HS-27A (cell line): ENCODE data around the gene PRG3.
"Not testable (repeated sequence)": the region's sequence is repeated elsewhere in the genome, so short reads cannot be mapped to it uniquely, and the experiment has no call there.

ENCODE experiments used
- DNase-seq: peaks from one replicate; pipeline ENCODE4 v3.0.0-alpha.2; 2012; ENCODE audit warnings: low read depth, missing footprints

PRG3 gene

DNA sequence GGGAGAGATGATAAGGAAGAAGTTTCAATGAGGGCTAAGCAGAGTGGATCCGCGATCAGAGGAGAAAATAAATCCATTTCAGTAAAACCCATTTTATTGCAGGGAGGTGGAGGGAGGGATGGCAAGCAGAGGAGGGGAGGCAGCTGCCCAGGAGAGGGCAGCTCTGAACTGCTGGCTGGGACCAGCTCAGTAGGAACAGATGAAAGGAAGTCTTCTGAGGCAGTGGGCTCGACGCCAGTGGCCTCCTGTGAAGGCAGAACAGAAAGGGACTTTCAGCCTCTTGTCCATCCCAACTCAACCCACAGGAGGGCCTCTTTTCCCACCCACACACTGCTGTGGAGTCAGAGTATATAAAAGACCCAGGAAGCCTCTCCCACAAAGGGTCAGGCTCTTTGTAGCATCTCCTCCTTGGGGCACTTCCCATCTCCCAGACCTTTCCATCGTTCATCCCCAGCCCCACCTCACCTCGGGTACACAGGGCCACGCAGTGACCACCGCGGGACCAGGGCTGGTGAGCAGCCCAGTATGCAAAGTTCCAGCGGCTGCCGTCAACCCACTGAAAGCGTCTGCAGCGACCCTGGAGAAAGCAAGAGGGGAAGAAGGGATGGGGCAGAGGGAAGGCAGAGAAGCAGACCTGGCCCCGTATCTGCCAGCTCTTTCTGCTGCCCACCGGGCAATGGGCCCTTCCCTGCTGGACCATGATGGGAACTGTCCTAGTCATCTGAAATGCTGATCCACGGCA is 6.5 kb upstream of the PRG3 start:
- no peak for DNase-seq

DNA sequence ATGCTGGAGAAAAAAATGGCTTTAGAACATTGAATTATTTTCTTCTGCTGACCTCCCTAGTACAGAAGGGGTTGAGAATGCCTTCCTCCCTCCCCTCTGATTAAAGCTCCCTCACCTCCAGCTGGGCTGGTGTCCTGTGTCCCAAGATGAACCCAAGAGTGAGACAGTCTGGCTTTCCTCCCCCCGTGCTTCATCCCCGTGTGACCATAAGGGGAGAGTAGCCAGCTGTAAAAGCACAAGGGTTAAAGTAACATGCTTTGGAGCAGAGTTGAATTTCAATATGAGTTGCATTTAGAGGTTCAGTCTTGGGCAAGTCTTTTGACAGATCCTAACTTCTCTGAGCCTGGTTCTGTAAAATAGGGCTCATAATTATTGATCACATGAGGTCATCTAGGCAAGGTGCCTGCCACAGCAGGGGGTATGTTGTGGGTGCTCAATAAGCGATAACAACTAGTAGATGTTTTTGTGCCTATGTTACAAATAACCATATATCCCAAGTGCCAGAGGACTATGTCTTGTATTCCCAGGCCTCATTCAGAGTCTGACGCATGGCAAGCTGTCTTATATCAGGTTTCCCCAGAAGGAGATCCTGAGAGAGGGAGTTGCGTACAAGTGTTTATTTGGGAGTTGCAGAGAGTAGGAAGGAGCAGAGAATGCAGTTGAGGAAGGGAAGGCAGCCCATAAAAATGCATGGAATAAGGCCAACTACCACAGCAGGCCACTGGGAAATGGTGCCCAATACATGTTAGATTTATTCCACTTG is 5.4 kb upstream of the PRG3 start:
- no peak for DNase-seq

DNA sequence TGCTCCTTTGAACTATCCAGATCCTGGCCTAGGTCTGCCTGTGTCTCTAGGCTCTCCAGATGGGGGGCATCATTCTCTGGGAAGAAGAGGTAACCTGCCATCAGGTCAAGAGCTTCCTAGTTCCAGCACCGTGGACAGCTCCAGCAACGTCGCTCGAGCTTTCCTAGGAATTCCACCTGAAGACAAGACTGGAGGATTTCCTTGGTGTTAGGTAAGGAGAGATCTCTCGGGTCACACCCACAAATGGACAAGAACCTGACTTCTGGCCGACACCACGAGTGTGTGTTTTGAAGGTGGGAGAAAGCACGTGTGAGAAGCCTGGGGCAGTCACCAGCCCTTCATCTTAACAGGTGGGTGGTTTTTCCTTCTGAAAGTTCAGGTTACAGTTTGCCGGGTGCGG is 1.2 kb downstream of the PRG3 start:
- DNase-seq = no peak

DNA sequence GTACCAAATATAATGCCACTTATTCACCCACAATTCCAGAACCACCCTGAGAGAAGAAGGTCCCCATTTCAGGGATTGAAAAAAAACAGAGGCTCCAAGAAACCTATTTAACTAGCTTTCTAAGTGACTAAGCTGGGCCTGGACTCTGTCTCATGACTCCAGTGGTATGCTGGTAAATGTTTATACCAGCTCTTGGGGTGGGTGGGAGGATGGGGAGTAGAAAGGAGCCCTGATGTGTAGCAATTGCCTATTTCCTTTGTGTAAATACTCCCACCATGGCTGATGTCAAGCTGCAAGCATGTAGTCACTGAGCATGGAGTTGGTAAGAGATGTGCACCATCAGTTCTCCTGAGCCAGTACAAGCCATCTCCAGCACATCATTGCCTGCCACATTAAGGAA is 2.8 kb downstream of the PRG3 start:
- no peak for DNase-seq

DNA sequence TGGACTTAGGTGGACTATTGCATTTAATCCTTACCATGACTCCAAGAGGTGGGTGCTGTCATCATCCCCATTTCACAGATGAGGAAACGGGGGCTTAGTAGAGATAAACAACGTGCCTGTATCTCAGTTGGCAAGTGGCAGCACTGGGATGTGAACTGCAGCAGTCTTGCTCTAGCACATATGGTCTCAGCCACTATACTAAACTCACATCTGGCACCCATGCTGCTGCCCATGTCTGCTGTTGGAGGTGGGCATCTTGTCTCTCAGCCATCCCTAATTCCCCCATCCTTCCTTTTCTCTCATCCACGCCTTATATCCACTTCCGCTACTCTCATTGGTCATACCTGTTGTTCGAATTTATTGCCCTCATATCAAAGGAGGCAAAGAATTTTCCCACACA is 3.8 kb downstream of the PRG3 start:
- DNase-seq = no peak

DNA sequence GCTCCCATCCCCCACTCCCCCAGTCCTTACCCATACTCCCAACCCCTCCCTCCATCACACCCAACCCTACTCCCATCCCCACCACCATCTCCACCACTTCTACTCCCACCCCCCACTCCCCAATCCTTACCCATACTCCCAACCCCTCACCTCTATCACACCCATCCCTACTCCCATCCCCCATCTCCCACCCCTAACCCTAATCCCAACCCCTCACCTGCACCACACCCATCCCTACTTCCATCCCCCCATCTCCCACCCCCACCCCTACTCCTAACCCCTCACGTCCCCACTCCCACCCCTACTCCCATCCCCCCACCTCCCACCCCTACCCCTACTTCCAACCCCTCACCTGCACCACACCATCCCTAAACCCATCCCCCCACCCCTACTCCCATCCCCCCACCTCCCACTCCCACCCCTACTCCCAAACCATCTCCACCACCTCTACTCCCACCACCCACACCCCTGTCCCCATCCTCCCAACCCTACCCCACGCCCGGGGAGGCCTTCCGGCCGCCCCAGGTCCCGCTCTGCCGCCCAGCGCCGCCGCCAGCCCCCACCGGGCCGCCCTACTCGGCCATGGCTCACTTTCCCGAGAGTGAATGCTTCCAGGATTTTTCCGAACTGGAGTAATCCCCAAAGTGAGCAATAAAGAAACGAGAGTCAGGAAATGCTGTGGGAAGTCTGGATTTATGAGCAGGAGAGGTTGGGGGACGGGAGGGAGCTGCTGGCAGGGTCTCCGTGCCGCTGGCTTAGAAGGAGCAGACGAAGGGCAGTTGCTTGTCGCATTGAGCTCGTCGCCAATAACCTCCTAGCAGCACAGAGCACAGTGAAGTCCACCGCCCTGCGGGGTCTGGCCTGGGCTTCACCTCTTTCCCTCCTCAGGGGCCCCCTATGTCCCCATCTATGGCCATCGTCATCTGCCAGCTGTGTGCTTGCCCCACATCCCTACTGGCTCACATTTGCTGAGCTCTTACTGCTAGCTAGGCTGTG is 4.6 kb downstream of the PRG3 start:
- DNase-seq = no peak

DNA sequence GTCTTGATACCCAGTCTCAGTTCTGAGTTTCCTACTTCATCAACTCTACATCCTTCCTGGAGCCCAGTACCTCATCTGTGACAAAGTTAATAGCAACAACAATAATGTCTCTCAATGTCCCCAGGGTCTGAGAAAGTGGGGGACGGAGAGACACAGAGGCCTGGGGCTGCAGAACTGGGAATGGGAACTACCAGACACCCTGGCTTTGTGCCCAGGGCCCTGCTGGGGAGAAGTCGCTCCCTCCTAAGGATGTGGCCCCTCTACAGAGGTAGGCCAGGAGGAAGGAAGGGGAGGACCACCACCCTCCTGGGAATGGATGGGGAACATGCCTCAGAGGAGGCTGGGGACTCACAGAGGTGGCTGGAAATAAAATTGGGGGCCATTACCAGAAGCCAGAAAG is 5.5 kb downstream of the PRG3 start:
- no peak for DNase-seq

DNA sequence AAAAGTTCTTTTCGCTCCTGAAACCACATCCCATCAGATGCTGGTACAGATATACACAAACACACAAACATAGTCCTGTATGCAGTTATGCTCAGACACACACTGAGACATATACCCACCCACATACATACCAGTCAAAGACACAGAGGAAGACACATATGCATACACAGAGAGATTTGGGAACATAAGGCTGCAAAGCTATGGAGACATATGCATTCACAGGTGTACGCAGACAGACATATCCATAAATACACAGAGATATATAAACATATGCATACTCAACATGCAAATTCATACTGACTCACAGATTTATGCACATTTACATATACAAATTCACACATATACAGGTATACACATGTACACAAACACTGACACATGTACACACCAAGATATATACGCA is 6.0 kb downstream of the PRG3 start:
- DNase-seq = no peak

DNA sequence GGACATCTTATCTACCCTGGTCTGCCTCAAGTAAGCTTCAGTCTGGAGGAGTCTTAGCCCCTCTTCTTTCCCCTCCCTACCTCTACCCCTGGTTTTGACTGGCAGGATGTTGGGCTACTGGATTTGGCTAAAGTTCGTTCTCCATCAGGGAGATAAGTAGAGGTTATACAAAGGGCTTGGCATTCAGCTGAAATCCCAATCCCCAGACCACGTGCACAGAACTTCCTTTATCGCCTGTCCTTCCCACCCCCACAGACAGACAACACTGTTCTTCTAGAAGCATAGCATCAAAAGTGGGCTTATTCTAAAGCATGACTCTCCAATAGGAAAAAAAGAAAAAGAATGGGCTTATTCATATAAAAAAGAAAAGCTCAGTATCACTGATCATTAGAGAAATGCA is 7.8 kb downstream of the PRG3 start:
- no peak for DNase-seq

DNA sequence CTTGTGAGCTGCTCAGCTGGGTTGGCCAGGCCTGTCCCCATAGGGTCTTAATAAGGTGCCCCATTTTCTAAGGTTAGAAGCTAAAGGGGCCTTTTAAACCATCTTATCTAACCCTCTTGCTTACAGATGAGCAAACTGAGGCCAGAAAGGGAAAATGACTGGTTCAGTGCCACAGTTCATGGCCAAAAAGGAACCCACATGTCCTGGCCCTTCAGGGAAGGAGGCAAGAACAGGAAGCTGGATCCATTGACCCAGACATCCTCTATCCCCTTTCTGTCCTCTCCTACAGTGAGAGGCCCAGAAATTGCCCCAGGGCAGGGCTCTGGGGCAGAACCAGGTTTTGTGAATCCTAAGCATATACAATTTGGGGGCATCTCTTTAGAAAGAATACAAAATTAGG is 10.0 kb downstream of the PRG3 start:
- no peak for DNase-seq

DNA sequence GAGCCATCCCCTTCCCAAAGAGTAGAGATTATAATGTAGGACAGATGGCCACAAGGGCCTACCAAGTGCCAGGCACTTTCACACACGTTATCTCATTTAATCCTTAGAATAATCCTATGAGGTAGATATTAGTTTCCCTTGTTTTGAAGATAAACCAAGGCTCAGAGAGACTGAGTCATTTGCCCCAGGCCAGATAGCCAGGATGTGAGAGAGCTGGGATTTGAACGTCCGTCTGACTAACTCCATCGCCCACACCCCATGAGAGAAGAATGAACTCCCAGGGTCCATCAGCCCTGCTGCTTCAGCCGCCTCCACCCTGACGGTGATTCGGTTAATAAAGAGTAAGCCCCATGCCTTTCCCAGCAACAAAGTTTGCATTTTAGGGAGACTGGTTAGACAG is 10.7 kb downstream of the PRG3 start:
- no peak for DNase-seq

DNA sequence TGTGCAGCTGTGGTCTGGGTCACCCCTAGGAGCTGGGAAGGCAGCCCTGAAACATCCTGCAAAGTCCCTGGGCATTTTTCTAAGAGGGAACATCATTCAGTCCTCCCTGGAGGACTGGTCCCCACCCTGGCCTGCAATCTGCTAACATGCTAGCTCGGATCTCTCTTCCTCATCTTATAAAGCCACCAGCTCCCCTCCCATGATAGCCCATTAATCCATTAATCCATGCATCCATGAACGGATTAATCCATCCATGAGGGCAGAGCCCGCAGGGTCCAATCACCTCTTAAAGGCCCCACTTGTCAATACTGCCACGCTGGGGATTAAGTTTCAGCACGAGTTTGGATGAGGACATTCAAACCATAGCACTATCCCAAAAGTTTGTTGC is 12.1 kb downstream of the PRG3 start:
- DNase-seq = no peak

DNA sequence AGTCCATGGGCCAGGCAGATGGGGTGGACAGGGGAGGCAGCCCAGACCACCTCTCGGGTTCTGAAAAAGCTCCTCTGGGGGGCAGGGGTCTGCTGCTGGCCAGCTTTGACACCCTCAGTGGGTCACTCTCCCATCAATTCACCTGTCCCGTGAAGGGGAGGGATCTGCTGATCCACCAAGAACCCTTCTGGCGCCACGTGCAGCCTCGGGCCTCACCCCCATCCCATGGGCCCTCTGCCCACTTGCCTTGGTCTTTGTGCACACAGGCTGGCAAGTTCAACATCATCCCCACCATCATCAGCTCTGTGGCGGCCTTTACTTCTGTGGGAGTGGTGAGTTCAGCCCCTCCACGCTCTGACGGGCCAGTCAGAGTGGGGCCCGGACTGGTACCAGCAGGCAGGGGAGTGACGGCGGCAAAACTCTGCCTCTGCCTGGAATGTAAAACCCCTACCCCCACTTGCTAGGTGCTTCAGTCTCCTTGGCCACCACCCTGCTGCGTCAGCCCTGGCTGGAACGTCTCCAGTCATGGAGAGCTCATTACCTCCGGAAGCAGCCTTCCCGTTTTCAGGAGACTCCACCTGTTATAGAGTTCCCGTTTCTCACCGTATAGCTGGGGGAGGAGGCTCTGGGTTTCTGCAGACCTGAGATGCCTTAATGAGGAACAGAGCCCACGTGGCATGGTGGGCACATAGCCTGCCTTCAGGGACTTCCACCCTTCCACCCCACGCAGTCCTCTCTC is 12.7 kb downstream of the PRG3 start:
- no peak for DNase-seq

DNA sequence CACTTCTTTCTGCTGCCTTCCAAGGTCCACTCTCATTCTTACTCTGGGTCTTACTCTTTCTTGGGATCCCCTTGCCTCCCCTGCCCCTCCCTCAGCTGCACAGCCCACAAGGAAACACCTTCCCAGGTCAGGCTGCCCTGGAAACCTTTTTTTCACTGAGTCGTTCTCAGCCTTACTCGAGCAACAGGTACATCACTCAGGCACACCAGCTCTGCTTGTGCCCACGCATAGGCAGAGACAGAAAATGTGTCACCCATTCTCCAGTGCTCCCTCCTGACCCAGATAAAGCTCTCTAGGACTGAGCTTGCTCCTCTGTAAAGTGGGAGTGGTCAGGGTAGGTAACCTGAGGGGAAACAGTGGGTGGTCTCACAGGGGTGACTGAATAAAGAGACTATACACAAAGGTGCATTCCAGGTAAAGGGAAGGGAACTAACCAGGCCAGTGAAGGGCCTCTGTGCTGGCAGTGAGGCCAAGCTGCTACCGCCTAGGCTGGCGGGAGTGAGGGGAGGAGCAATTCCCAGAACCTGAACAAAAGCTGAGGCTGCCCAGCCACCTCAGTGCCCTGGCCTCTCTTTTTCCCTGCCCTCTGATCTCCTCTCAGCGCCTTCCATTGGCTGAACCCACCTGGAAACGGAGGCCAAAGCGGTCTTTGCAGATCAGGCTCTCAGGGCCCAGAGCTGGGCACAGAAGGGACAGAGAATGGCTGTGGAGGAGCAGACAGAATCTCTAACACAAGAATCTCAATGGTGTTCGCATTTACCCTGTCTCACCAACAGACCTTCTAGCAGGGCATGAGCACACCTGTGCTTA is 15.9 kb downstream of the PRG3 start:
- no peak for DNase-seq

DNA sequence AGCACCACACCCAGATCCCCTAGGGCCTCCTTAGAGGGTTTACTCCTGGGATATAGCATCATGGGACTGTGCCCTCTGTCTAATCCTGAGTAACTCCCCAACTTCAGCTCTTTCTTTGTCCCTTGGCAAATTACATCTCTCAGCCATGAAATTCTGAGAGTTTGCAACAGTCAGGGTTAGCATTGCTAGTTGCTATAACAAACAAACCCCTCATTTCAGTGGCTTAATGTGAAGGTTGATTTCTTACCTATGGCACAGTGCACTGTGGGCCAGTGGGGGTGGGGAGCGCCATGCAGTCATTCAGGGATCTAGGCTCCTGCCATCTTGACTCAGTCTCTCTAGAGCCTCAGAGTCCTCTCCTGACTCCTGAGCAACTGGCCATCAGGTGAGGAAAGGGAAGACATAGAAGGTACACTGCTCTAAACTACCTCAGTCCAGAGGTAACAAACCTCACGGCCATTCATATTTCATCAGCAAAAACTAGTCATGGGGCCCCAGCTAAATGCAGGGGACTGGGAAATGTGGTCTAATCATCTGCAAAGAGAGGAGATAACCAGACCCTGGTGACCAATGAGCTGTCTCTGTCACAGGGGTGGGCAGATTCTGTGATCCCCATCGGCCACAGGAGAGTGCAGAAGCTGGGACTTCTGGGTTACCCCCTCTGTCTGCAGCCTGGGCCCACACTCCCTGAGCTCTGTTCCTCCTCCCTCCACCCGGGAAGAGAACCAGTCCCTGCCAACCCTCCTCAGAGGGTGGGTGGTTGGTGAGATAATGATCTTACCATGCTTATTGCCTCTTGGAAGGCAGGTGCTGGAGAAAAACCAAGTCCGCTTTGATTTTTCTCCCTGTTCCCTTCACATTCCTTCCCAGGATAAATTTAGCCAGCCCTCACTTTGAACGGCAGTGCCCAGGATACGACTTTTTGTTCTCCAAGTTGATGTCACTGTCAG is 17.5 kb downstream of the PRG3 start:
- DNase-seq = no peak

DNA sequence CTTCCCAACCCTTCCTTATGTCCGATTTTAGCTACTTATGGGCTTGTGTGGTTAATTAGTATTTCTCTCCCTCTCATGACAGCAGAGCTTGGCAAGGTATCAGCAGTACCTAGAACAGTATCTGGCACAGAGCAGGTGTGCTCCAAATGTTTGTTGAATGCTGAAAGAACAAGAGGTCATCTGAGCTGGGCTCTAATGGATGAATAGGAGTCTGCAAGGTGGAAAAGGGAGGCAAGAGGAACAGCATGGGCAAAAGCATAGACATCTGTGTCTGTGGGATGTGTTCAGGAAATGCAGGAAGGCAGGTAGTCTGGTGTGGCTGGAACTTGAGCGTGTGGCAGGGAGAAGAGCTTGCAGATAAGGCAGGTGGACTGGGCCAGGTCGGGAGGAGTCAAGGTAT is 19.0 kb downstream of the PRG3 start:
- DNase-seq = no peak

DNA sequence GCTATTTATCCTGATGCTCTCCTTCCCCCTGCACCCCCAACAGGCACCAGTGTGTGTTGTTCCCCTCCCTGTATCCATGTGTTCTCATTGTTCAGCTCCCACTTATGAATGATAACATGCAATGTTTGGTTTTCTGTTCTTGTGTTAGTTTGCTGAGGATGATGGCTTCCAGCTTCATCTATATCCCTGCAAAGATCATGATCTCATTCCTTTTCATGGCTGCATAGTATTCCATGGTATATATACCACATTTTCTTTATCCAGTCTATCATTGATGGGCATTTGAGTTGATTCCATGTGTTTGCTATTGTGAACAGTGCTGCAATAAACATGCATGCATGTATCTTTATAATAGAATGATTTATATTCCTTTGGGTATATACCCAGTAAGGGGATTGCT is 19.5 kb downstream of the PRG3 start:
- DNase-seq = not testable (repeated sequence)

DNA sequence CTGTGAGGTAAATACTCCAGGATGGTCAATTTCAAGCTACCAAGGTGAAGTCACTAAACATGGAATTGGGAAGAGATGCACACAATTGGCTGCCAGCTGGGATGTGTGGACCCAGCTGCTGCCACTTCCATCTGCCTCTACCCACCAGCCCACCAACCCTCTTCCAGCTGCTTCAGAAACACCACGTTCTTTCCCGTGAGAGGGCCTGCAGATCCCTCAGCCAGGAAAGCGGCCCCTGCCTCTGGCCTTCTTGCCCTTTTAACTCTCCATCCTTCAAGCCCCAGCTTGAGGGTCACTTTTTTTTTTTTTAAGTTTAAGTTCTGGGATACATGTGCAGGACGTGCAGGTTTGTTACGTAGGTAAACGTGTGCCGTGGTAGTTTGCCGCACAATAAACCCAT is 20.0 kb downstream of the PRG3 start:
- no peak for DNase-seq

DNA sequence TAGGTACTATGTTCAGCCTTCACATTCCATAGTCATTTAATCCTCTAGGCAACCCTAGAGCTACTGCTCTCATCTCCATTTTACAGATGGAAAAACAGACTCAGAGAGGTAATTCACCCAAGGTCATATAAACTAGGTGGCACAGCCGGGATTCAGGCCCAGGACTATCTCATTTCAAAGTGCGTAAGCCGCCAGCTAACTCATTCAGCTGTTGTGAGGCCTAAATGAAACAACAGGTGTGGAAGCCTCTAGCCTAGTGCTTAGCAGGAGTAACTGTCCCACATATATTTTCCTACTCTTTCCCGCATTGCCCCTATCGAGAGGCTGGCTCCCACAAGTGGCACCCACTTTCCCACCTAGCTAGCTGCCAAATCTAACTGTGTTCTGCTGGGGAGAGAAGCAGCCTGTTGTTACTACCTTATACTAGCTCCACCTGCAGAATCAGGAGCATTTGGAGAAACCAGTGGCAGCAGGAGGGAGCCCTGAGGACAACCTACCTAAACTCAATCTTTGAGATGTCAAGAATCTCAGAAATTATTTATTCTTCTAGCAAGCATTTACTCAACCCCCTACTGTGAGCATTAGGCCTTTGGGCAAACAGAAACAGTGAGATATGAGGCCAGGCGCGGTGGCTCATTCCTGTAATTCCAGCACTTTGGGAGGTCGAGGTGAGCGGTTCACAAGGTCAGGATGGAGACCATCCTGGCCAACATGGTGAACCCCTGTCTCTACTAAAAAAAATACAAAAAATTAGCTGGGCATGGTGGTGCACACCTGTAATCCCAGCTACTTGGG is 20.9 kb downstream of the PRG3 start:
- no peak for DNase-seq
